HG03139 (cell line): ENCODE data around the gene GRIP1.
"Not testable (repeated sequence)": the region's sequence is repeated elsewhere in the genome, so short reads cannot be mapped to it uniquely, and the experiment has no call there.

Source experiments
- ATAC-seq: cut with Tn5 transposase; IDR thresholded peaks from one replicate; pipeline ENCODE4 v1.9.1; 2021; ENCODE audit not compliant: unreplicated experiment

The GRIP1 gene

GRCh38 chr12:66541426-66541825, 137.4 kb downstream of the GRIP1 start:
- no peak for ATAC-seq

GRCh38 chr12:66539431-66539830, 139.4 kb downstream of the GRIP1 start:
- no peak for ATAC-seq

GRCh38 chr12:66538970-66539369, 139.9 kb downstream of the GRIP1 start:
- ATAC-seq, result no peak

- no peak for ATAC-seq
Observed at GRCh38 chr12:66537876-66538275, 141.0 kb downstream of the GRIP1 start.

- ATAC-seq, result no peak
Observed at GRCh38 chr12:66533767-66534166, 145.1 kb downstream of the GRIP1 start.

GRCh38 chr12:66531766-66532165, 147.1 kb downstream of the GRIP1 start:
- no peak for ATAC-seq

- no peak for ATAC-seq
Observed at GRCh38 chr12:66529934-66530333, 148.9 kb downstream of the GRIP1 start.

GRCh38 chr12:66516561-66516960, 162.3 kb downstream of the GRIP1 start:
- no peak for ATAC-seq

GRCh38 chr12:66516133-66516532, 162.7 kb downstream of the GRIP1 start:
- ATAC-seq, result no peak

- no peak for ATAC-seq
Observed at GRCh38 chr12:66514581-66514980, 164.3 kb downstream of the GRIP1 start.

- ATAC-seq, result no peak
Observed at GRCh38 chr12:66508025-66508424, 170.9 kb downstream of the GRIP1 start.

- ATAC-seq, result no peak
Observed at GRCh38 chr12:66503746-66504145, 175.1 kb downstream of the GRIP1 start.

- no peak for ATAC-seq
Observed at GRCh38 chr12:66502911-66503310, 176.0 kb downstream of the GRIP1 start.

- ATAC-seq, result peak; percentile 80
Observed at GRCh38 chr12:66500841-66501240, 178.0 kb downstream of the GRIP1 start.

GRCh38 chr12:66500091-66500490, 178.8 kb downstream of the GRIP1 start:
- no peak for ATAC-seq

- ATAC-seq, result no peak
Observed at GRCh38 chr12:66499000-66499399, 179.9 kb downstream of the GRIP1 start.

- not testable (repeated sequence) for ATAC-seq
Observed at GRCh38 chr12:66498059-66498458, 180.8 kb downstream of the GRIP1 start.

GRCh38 chr12:66497008-66497897, 181.6 kb downstream of the GRIP1 start:
- ATAC-seq, result no peak

GRCh38 chr12:66496595-66496994, 182.3 kb downstream of the GRIP1 start:
- ATAC-seq, result no peak

- ATAC-seq, result no peak
Observed at GRCh38 chr12:66495709-66496108, 183.2 kb downstream of the GRIP1 start.

GRCh38 chr12:66493819-66494218, 185.1 kb downstream of the GRIP1 start:
- no peak for ATAC-seq

- ATAC-seq, result no peak
Observed at GRCh38 chr12:66491853-66492252, 187.0 kb downstream of the GRIP1 start.
